Bone marrow (tissue), 2 donors: ENCODE data around the gene TP53TG5.
A peak's percentile ranks its signal among the peaks of the same experiment; 100 is the strongest.

Source experiments
- DNase-seq, 2 donors: peaks; one replicate each; lab custom pipeline; 2025; lab: John Stamatoyannopoulos, UW

The TP53TG5 gene

GRCh38 chr20:45345104-45345936, 32.8 kb downstream of the TP53TG5 start:
- no peak for DNase-seq

DNA sequence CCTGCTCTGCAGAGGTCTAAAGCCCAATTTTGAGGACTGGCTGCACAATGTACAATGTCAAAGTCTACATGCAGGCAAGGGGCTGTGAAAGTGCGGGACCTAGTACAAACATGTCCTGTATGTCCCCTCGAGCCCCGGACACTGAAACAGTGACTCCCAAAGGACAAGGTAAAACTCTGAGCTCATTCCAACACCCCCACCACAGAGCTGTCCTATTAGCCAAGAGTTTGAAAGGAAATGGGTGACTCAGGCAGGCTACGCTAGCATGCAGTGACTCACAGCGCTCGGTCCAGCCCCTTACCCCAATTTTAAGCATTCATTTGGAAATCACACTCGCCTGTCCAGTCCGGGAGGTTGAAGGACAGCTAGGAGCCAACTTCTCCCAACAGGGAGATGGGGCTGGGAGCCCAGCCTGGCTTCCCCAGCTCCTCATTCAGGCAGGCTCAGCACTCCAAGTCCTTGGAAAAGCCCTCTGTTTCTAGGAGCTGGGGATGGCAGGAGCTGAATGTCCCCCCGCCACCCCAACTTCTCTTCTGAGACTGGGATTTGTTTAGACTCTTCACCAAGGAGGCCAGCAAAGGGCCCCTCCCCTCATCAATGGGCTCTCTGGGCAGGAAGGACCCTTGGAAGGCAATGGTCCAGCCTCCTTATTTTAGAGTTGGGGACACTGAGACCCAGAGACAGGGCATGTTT, 33.8 kb downstream of the TP53TG5 start:
- DNase-seq, result peak in 1 of 2 donors; percentile 24

- DNase-seq, result no peak
These were observed 34.5 kb downstream of the TP53TG5 start for GRCh38 chr20:45343532-45344167.

DNA sequence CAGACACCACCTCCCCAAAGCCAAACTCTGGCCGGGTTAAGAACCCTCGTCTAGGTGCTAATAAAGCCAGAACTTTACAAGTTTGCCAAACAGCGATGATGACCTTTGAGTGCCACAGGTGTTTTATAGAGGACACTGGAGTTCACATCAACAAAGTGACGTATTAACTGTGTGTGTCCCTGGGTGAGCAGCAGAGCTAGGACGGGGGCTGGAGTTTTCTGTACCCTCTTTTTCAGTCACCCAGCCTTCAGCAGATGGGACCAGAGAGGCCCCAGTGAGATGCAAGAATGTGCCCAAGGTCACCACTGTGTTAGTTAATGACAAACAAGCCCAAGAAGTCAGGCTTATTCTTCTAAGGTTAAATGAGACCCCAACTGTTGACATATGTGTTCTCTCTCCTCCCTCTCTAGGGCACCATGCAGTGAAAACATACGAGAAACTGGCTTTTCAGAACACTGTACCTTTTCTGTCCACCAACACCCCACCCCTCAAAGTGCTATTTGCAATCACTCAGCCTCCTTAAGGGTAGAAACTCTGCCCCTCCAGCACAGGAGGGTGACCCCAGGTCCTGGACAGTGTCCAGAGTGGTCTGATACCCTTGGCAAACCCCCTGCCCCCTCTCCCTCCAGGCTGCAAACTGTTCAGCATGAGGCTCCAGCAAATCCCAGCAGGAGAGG, 35.1 kb downstream of the TP53TG5 start:
- DNase-seq, result no peak

DNA sequence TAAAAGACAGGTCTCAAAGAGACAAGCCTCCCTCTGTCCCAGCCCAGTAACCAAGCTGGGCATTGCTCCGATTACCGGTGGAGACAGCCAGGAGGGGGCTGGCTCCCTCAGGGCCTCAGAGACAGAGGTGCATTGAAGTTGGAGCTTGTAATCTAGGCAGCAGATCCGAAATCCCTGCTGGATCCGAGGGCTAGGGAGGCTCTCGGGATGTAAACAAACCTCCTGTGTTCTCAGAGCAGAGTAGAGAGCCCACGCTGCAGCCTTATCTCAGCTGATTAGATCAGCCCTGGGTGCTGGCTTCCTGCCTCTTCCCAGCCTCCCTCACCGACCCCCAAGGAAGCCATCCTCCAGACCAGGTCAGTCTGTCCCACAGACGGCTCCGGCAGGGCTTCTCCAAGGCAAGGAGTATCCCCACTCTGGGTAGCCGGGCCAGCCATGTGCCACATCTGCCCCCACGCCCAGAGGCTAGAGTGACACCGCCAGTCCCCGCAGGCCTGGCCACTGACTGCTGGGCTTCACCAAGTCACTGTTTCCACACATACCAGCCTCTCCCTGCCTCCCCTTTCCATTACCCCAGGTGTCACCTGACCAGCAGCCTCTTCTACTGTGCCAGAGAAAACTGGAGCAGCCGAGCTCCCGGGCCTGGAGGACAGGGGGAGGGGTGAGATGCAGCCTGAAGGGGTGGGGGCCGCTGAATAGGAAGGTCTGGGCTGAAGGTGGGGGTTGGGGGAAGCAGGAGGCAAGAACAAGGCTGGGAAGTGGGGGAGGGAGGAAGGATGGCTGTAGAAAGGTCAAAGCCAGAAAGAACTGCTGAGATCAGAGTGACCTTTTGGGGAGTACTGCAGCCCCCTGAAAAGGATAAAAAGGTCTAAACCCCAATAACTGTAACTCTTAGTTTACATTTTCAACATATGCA, 35.9 kb downstream of the TP53TG5 start:
- DNase-seq, result no peak

GRCh38 chr20:45341579-45341938, 36.6 kb downstream of the TP53TG5 start:
- DNase-seq, result no peak

- no peak for DNase-seq
These were observed 37.2 kb downstream of the TP53TG5 start for GRCh38 chr20:45340951-45341350.

GRCh38 chr20:45340236-45340847, 37.8 kb downstream of the TP53TG5 start:
- DNase-seq, result no peak

GRCh38 chr20:45339799-45340198, 38.3 kb downstream of the TP53TG5 start:
- no peak for DNase-seq

DNA sequence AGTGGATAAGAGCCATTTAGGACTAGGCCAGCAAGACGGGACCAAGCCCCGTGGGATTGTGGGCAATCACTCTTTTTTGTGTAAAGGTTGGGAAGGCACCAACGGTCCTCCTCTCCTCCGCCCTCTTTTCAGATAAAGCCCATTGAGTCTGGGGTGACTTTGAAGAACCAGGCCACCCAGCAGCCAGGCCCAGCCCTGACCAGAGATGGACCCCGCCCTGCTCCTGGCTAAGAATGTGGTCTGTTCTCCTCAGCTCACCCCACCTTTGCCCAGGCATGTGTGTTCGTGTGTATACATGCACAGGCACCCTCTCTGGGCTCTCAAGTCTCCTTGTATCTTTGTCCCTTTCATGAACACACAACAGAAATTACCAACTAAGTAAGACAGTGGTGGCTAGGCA, 39.0 kb downstream of the TP53TG5 start:
- DNase-seq, result no peak

GRCh38 chr20:45338121-45339030, 39.7 kb downstream of the TP53TG5 start:
- DNase-seq, result no peak

DNA sequence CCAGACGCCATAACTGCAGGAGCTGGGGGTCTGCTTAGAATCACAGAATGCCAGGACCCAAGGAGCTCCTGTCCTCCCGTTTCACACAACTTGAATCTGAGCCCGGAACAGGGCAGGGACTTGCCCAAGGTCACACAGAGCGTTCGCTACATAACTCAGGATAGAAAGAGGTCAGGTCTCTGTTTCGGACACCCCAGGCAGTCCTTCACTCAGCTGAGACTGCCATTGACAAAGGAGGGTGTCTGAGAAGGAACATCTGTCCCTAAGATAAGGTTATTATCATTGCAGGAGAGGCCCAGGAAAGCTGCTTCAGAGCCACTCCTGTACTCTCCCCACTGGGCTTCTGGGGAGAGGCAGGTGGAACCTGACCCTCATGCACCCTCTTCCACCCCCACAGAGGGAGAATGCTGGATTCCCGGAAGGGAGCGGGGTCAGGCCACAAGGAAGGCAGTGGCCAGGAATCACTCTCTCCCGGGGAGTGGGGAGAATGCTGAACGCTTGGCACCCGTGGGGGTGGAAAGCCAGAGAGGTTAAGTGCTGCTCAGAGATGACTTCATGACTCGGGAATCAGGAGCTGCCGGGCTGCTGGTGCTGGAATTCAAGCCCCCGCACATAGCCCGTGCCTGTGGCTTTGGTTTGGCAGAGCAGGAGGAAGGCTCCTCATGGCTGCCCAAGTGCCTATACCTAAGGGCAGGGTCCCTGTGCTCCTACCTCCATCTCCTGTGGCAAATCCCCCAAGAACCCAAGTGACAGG, 40.6 kb downstream of the TP53TG5 start:
- no peak for DNase-seq

DNA sequence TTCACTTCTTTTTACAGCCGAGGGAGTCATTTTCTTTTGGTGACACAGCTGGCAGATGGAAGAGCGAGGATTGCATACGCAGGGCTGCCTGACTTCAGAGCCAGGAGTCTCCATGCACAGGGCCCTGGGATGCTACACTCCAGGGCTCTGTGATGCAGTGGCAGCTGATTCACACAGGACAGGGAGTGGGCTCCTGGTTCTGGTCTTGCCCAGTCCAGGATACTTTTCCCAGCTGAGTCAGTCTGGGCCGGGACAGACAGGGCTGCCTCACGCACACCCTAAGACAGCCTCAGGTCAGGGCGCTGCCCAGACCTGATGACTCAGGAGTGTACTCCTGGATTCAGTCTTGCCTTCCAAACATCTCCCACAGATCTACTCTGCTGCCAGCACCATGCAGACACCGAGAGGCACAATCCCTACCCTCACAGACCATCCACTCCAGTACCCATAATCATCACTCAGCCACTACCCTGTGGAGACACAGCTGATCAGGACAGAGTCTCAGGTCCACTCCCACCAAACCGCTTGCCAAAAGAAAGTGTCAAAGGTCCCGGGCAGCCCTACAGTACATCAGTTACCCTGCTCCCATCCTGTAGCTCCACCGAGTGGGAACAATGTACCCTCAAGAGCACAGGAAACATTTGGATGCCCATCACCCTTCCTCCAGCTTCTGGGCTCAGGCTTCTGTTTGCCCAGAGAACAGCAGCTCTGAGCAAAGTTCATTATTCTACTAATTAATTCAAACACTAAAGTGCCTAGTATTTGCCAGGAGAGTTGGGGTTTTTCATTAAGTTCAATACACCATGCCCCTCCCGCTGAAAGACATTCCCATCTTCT, 41.4 kb downstream of the TP53TG5 start:
- no peak for DNase-seq

DNA sequence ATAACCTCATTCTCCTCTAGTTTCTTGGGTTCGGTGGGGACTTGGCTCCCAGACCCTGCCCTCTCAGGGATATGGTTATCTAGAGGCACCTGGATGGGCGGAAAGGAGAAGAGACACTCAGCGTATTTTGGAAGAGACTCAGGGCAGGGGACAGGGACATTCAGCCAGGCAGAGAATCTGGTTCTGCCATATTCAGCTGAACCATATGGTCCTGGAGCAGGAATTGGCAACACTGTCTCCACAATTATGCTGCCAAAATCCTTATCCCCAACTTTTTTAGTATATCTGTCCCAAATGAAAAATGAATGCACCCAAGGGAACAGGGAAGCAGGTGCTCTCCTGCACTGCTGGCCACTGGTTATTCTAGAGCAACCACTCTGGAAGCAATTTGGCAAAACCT, 47.6 kb downstream of the TP53TG5 start:
- DNase-seq, result no peak

DNA sequence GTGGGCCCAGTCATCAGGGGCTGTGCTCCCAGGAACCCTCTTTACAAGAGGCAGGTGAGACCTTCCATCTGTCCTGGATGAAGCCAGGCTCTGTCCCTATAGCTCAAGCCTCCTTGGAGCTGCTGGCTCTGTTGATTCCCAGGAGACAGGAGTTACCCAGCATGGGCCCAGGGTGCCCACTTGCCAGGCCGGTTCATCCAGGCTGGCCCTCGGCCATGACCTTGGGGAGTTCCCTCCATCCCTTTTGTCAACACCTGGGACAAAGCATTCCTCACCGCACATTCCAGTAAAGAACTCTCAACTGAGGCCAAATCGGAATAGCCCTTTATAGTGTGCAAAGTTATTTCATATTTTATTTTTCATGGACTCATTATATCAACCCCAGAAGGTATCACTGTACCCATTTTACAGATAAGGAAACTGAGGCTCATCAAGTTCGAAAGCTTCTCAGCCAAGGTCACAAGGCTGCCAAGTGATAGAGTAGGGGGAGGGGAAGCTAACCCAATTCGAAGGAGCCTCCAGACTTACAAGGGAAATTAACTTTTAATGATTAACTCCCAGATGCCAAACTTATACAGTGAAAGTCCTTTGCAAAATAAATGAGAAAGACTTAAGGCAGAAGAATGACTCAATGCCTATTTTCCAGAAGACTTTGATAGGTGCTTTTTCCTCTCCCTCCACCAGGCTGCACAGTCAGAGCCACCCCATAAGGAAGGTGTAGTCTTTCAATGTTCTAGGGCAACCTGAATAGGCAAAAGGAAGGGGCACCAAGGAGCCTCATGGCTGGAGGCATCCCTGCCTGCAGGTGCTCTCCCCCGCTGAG, 48.4 kb downstream of the TP53TG5 start:
- no peak for DNase-seq

DNA sequence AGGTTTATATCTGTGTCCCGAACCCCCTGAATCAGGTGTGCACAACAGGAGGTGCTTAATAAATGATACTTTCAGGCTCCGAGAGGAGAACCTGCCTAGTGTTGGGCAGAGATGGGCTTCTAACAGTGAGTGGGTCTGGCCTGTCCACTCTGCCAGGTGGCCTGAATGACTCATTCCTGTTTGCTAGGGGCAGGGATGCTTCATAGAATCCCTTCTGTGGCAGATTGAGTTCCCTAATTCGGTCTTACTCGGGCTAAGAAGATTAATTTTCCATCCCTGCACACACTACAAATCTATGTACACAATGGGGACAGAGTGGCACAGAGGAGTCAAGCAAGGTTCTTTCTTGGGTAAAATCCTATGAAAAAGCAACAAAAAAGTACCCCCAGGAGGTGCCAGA, 49.7 kb downstream of the TP53TG5 start:
- no peak for DNase-seq

DNA sequence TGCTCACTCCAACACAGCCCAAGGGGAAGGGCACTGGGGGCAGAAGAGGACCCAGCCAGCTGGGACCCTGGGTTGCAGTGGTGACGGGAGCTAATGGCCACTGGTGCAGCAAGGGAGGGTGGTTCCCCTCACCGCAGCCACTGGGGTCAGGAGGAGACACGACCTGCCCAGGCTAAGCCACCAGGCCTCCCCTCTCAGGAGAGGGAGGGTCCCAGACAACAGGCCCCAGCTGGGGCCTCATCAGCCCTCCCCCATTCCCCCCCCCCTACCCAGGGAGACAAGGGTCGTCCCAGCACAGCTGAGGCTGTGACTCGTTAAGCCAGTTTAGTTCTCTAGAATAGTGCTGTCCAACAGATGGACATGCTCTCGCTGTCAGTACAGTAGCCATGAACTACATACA, 52.8 kb downstream of the TP53TG5 start:
- no peak for DNase-seq
